Activated naive CD4-positive, alpha-beta T cell treated with anti-CD3 and anti-CD28 coated beads, Interleukin-2, amount 50 U/mL, for 16 hours (primary cell): ENCODE results near the gene MYT1.

Experiments
- DNase-seq: peaks from one replicate; pipeline ENCODE4 v3.0.0-alpha.2; 2020

MYT1 gene

GRCh38 chr20:64236137-64237088 is 72.2 kb downstream of the MYT1 start:
- DNase-seq, result no peak

GRCh38 chr20:64237316-64237715 is 73.1 kb downstream of the MYT1 start:
- no peak for DNase-seq

GRCh38 chr20:64238115-64238825 is 74.0 kb downstream of the MYT1 start:
- DNase-seq, result no peak

GRCh38 chr20:64238851-64239387 is 74.7 kb downstream of the MYT1 start:
- no peak for DNase-seq

GRCh38 chr20:64239449-64240242 is 75.4 kb downstream of the MYT1 start:
- DNase-seq, result no peak

GRCh38 chr20:64240243-64241015 is 76.2 kb downstream of the MYT1 start:
- no peak for DNase-seq

- no peak for DNase-seq
These were observed 76.8 kb downstream of the MYT1 start for GRCh38 chr20:64241061-64241460.

GRCh38 chr20:64242003-64242796 is 77.9 kb downstream of the MYT1 start:
- DNase-seq, result no peak

- no peak for DNase-seq
These were observed 78.7 kb downstream of the MYT1 start for GRCh38 chr20:64242797-64243475.

- no peak for DNase-seq
These were observed 80.1 kb downstream of the MYT1 start for GRCh38 chr20:64244281-64244805.

- no peak for DNase-seq
These were observed 80.8 kb downstream of the MYT1 start for GRCh38 chr20:64244870-64245603.

- no peak for DNase-seq
These were observed 81.7 kb downstream of the MYT1 start for GRCh38 chr20:64245746-64246595.

GRCh38 chr20:64246616-64247306 is 82.5 kb downstream of the MYT1 start:
- DNase-seq, result no peak

GRCh38 chr20:64247307-64247618 is 83.0 kb downstream of the MYT1 start:
- DNase-seq, result no peak

- no peak for DNase-seq
These were observed 84.0 kb downstream of the MYT1 start for GRCh38 chr20:64247970-64248841.

- DNase-seq, result no peak
These were observed 85.8 kb downstream of the MYT1 start for GRCh38 chr20:64250027-64250426.

GRCh38 chr20:64253000-64253383 is 88.7 kb downstream of the MYT1 start:
- DNase-seq, result no peak
